ENCODE data around the gene LHX1. TPM values are rescaled to one million over a fixed set of nuclear protein-coding genes. Genes with fewer than 3 reads are reported as not detected.

LHX1 gene
- polyA plus RNA-seq, 1 of the 3 experiments (the other 2 are of a cell fraction): not detected

DNA sequence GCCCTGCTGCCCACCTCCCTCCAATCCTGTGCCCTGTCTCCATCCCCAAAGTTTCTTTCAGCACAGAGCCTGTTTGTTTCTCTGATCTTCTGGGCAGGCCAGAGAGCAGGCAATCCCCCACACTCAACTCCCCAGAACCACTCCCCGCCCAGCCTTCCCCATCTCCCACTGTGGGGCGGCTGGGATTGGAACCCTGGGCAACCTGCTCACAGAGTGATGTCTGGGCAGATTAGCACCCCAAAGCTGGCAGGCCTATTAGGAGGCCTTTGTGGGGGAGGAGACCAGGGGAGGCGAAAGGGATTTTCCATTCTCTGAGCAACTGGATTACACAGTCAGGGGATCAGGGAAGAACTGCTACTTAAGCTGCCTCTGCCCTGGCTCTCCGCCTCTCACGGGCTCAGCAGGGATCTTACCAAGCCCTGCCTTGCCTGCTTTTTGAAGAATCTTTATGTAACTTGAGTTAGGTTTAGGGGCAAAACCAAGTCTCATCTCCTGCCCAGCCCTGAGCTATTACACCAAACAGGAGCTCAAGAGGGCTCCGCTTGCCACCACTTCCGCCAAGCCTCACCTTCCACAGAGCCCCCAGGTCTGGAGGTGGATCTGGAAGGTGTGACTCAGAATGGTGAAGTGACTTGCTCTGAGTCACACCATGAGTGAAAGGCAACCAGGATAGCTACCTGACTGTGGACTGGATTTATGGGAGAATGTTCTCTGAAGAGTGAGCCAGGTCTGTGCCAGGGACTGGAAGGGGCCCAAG lies 16.0 kb upstream of the LHX1 start:
- DNase-seq: no peak
- Histone ChIP-seq H3K36me3 (replicated peaks in 1 of 2; ENCODE audit: control insufficient read depth in 1 of 2, insufficient read depth in 2 of 2, low read length in 1 of 2) (no peaks in the 10 kb centered on the region), H3K9me3 (no peaks in the 10 kb centered on the region), H3K4me1 (ENCODE audit: control insufficient read depth in 1 of 2, insufficient read depth in 2 of 2, low read depth in 1 of 2, low read length in 1 of 2) (peaks cover 0 to 10% of the 10 kb centered on the region in 2 experiments; a peak in 1 of 4 replicates), H3K27me3 (ENCODE audit: insufficient read depth) (no peaks in the 10 kb centered on the region), H3K4me2 (no peak overlapping the region), H3K4me3 (ENCODE audit: low read depth in 2 of 2, low read length in 1 of 2) (no peak overlapping the region), H2AFZ (ENCODE audit: low read depth) (no peak overlapping the region), H3F3A (replicated peaks; ENCODE audit: insufficient read depth) (no peaks in the 10 kb centered on the region), H3K79me2 (ENCODE audit: insufficient read depth) (no peaks in the 10 kb centered on the region), H4K20me1 (ENCODE audit: insufficient read depth) (no peaks in the 10 kb centered on the region), H3K27ac (ENCODE audit: low read depth in 2 of 2, low read length in 1 of 2) (no peak overlapping the region), H3K9ac (no peak overlapping the region), H3K9me2 (no peaks in the 10 kb centered on the region)
- CTCF ChIA-PET: interaction anchor here (0.6 to 1.1 kb wide), 4 partner anchors 11 to 318 kb away, joined by 3 to 4 read pairs (median 3); no protein-coding TSS in a partner anchor
- whole genome bisulfite sequencing (ENCODE audit: low lambda C conversion rate): 69% methylated on average over 7 of the region's 7 CpGs
- POLR2A ChIA-PET: no interaction called here
- TF ChIP-seq TAF1 (IDR thresholded peaks at IDR 0.05; ENCODE audit: borderline replicate concordance, low read depth, low read length) (no peak), TEAD4 (IDR thresholded peaks at IDR 0.05; ENCODE audit: borderline replicate concordance, insufficient read depth) (no peak), FOSL2 (IDR thresholded peaks at IDR 0.05; ENCODE audit: borderline replicate concordance, low read depth) (peak; percentile 28; the same call in 1 of the 2 replicates)

DNA sequence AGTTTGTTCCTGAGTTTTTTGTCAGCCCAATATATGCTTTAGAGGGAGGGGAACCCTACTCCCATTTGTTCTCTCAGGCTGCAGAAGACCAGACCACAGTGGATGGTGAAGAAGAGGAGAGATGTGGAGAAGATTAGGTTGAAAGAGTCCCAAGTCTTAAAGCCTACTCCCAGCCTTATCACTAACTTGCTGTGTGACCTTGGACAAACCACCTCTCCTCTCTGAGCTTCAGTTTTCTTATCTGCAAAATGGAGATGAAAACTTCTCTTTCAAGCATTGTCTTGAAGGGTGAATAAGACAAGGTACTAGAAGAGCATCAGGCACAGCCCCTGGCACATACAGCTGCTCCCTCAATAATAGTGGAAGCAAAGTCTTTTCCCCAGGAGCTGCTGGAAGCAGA lies 15.1 kb upstream of the LHX1 start:
- Histone ChIP-seq H3K4me3 (ENCODE audit: low read depth in 2 of 2, low read length in 1 of 2) (no peak overlapping the region), H3K27me3 (ENCODE audit: insufficient read depth) (peaks cover under 1% of the 10 kb centered on the region; the same call in 1 of the 2 replicates), H3K4me2 (no peak overlapping the region), H3F3A (replicated peaks; ENCODE audit: insufficient read depth) (no peaks in the 10 kb centered on the region), H4K20me1 (ENCODE audit: insufficient read depth) (no peaks in the 10 kb centered on the region), H3K36me3 (replicated peaks in 1 of 2; ENCODE audit: control insufficient read depth in 1 of 2, insufficient read depth in 2 of 2, low read length in 1 of 2) (no peaks in the 10 kb centered on the region), H3K9me3 (no peaks in the 10 kb centered on the region), H3K4me1 (ENCODE audit: control insufficient read depth in 1 of 2, insufficient read depth in 2 of 2, low read depth in 1 of 2, low read length in 1 of 2) (peaks cover 0 to 10% of the 10 kb centered on the region in 2 experiments; a peak in 1 of 4 replicates), H3K27ac (ENCODE audit: low read depth in 2 of 2, low read length in 1 of 2) (no peak overlapping the region), H3K9ac (no peak overlapping the region), H2AFZ (ENCODE audit: low read depth) (no peak overlapping the region), H3K9me2 (no peaks in the 10 kb centered on the region), H3K79me2 (ENCODE audit: insufficient read depth) (no peaks in the 10 kb centered on the region)
- CTCF ChIA-PET: interaction anchor here (1.0 to 1.3 kb wide), 3 partner anchors 22 to 293 kb away, joined by 3 read pairs; no protein-coding TSS in a partner anchor
- no peak for DNase-seq
- POLR2A ChIA-PET: no interaction called here
- TF ChIP-seq CHD2 (IDR thresholded peaks at IDR 0.05; ENCODE audit: low read length, partially characterized antibody) (no peak), RFX5 (IDR thresholded peaks at IDR 0.05; ENCODE audit: low read length) (no peak), NRF1 (IDR thresholded peaks at IDR 0.05; ENCODE audit: low read depth, low read length) (no peak), TAF1 (IDR thresholded peaks at IDR 0.05; ENCODE audit: borderline replicate concordance, low read depth, low read length) (no peak), MAX (IDR thresholded peaks at IDR 0.05; ENCODE audit: low read depth) (no peak), IRF3 (IDR thresholded peaks at IDR 0.05; ENCODE audit: low read depth, low read length) (no peak), RXRA (IDR thresholded peaks at IDR 0.05; ENCODE audit: borderline replicate concordance, low read depth) (no peak)
